Stimulated activated CD8-positive, alpha-beta memory T cell treated with anti-CD3 and anti-CD28 coated beads, Interleukin-4, amount 100 ng/mL, for 24 hours (primary cell): ENCODE measurements around the gene UPF3B.
"Not testable (repeated sequence)": the region's sequence is repeated elsewhere in the genome, so short reads cannot be mapped to it uniquely, and the experiment has no call there.

Experiments used
- DNase-seq: peaks from one replicate; pipeline ENCODE4 v3.0.0-alpha.2; 2020; ENCODE audit warnings: low read depth

UPF3B gene

GRCh38 chrX:119826399-119826959 lies 26.3 kb downstream of the UPF3B start:
- no peak for DNase-seq

- not testable (repeated sequence) for DNase-seq
These were observed 28.5 kb downstream of the UPF3B start for GRCh38 chrX:119824221-119824620.

- not testable (repeated sequence) for DNase-seq
These were observed 31.1 kb downstream of the UPF3B start for GRCh38 chrX:119821703-119822102.

DNA sequence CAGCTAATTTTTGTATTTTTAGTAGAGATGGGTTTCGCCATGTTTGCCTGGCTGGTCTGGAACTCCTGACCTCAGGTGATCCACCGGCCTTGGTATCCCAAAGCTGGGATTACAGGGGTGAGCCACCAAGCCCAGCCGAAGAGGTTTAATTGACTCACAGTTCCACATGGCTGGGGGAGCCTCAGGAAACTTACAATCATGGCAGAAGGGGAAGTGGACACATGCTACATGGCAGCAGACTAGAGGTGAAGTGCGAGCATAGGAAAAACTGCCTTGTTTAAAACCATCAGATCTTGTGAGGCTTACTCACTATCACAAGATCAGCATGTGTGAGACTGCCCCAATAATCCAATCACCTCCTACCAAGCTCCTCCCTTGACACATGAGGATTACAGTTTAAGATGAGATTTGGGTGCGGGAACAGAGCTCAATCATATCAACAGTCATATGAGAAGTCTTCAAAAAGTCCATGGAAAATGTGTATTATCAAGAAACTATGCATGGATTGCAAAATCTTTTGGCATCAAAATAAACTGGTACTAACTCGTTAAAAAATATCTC lies 35.6 kb downstream of the UPF3B start:
- no peak for DNase-seq

GRCh38 chrX:119816300-119816699 lies 36.5 kb downstream of the UPF3B start:
- no peak for DNase-seq

GRCh38 chrX:119809185-119809666 lies 43.5 kb downstream of the UPF3B start:
- DNase-seq, result no peak

- not testable (repeated sequence) for DNase-seq
These were observed 44.3 kb downstream of the UPF3B start for GRCh38 chrX:119808461-119808860.

GRCh38 chrX:119802546-119802945 lies 50.2 kb downstream of the UPF3B start:
- no peak for DNase-seq

DNA sequence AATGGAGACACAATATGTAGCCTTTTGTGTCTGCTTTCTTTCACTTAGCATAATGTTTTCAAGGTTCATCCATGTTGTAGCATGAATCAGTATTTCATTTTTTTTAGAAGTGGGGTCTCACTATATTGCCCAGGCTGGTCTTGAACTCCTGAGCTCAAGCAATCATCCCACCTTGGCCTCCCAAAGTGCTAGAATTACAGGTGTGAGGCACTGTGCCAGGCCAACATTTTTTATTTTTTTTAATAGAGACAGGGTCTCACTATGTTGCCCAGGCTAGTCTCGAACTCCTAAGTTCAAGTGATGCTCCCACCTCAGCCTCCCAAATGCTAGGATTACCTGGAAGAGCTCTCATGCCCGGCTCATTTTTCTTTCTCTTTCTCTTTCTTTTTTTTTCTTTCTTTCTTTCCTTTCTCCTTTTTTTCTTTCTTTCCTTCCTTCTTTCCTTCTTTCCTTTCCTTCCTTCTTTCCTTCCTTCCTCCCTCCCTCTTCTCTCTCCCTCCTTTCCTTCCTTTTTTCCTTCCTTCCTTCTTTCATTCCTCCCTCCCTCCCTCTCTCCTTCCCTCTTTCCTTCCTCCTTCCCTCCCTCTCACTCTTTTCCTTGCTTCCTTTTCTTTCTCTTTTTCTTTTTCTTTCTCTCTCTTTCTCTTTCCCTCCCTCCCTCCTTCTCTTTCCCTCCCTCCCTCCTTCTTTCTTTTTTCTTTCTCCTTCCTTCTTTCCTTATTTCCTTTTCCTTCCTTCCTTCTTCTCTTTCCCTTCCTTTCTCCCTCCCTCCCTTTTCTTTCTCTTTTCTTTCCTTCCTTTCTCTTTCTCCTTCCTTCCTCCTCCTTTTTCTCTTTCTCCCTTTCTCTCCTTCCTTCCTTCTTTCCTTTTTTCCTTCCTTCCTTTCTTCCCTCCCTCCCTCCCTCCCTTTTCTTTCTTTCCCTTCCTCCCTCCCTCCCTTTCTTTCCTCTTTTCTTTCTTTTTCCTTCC lies 51.2 kb downstream of the UPF3B start:
- no peak for DNase-seq

GRCh38 chrX:119791437-119792231 lies 61.1 kb downstream of the UPF3B start, which contains the start of gene RPL39:
Gene RPL39, minus strand, starts transcription at chrX:119791630. Its CDS starts 54 bp downstream, at chrX:119791576.
- DNase-seq, result peak; percentile 69

GRCh38 chrX:119790977-119791436 lies 61.8 kb downstream of the UPF3B start:
- peak; percentile 22 for DNase-seq

- peak; percentile 37 for DNase-seq
These were observed 67.9 kb downstream of the UPF3B start for GRCh38 chrX:119784747-119785446.
